ENCODE data around the gene KCNK17. TPM values are rescaled to one million over a fixed set of nuclear protein-coding genes. Genes with fewer than 3 reads are reported as not detected.

Gene KCNK17
- total and polyA plus RNA-seq, 8 donors = 0.15 to 1.1 (median 0.57) TPM; not detected in 4

- peak; percentile 48 to 75 for DNase-seq
- Histone ChIP-seq H3K4me3 (no peak overlapping the region), H3K36me3 (no peaks in the 10 kb centered on the region), H3K27ac (peak overlapping the region in 1 of 5 donors; percentile 46), H3K27me3 (no peaks in the 10 kb centered on the region), H3K9me3 (no peaks in the 10 kb centered on the region), H3K4me1 (peaks cover 20 to 52% (median 27%) of the 10 kb centered on the region in 4 donors)
- no peak for TF ChIP-seq CTCF (IDR thresholded peaks at IDR 0.05)
- no peak for TF ChIP-seq POLR2A (IDR thresholded peaks at IDR 0.05)
- no peak for TF ChIP-seq EP300 (IDR thresholded peaks at IDR 0.05)
- no peak for TF ChIP-seq POLR2AphosphoS5 (IDR thresholded peaks at IDR 0.05)
- intact Hi-C loops (cut with DNase I; ENCODE audit: low total_unique reads) = loop anchor here (10.0 kb wide), 1 partner anchor 555 kb away; no protein-coding TSS in a partner anchor
- 7 to 26% (median 16%) methylated on average over 10 of the region's 10 CpGs for WGBS, 5 donors
Observed at GRCh38 chr6:39339868-39340550, 25.8 kb upstream of the KCNK17 start.

- Histone ChIP-seq H3K36me3 (no peaks in the 10 kb centered on the region), H3K27ac (peak overlapping the region in 1 of 5 donors; percentile 46), H3K4me3 (no peak overlapping the region), H3K27me3 (no peaks in the 10 kb centered on the region), H3K4me1 (peaks cover 20 to 52% (median 27%) of the 10 kb centered on the region in 4 donors), H3K9me3 (no peaks in the 10 kb centered on the region)
- TF ChIP-seq CTCF (IDR thresholded peaks at IDR 0.05) = no peak
- TF ChIP-seq POLR2A (IDR thresholded peaks at IDR 0.05) = no peak
- TF ChIP-seq POLR2AphosphoS5 (IDR thresholded peaks at IDR 0.05) = no peak
- TF ChIP-seq EP300 (IDR thresholded peaks at IDR 0.05) = no peak
- DNase-seq = no peak
- WGBS, 5 donors = 37 to 47% (median 40%) methylated on average over 9 of the region's 9 CpGs
- intact Hi-C loops (cut with DNase I; ENCODE audit: low total_unique reads) = no loop called here
Observed at GRCh38 chr6:39339096-39339867, 25.1 kb upstream of the KCNK17 start.

GRCh38 chr6:39338397-39338796 lies 24.2 kb upstream of the KCNK17 start:
- no peak for DNase-seq
- Histone ChIP-seq H3K36me3 (no peaks in the 10 kb centered on the region), H3K27me3 (no peaks in the 10 kb centered on the region), H3K27ac (no peak overlapping the region), H3K9me3 (no peaks in the 10 kb centered on the region), H3K4me3 (no peak overlapping the region), H3K4me1 (peaks cover 20 to 52% (median 26%) of the 10 kb centered on the region in 4 donors)
- 63 to 94% (median 65%) methylated on average over 3 to 5 of the region's 5 CpGs for WGBS, 5 donors
- intact Hi-C loops (cut with DNase I; ENCODE audit: low total_unique reads) = no loop called here
- TF ChIP-seq CTCF (IDR thresholded peaks at IDR 0.05) = no peak
- no peak for TF ChIP-seq POLR2A (IDR thresholded peaks at IDR 0.05)

GRCh38 chr6:39335780-39336545 lies 21.7 kb upstream of the KCNK17 start:
- intact Hi-C loops (cut with DNase I; ENCODE audit: low total_unique reads) = no loop called here
- Histone ChIP-seq H3K9me3 (no peaks in the 10 kb centered on the region), H3K4me3 (no peak overlapping the region), H3K4me1 (peaks cover 20 to 43% (median 22%) of the 10 kb centered on the region in 4 donors), H3K36me3 (no peaks in the 10 kb centered on the region), H3K27me3 (no peaks in the 10 kb centered on the region), H3K27ac (no peak overlapping the region)
- no peak for DNase-seq
- TF ChIP-seq POLR2A (IDR thresholded peaks at IDR 0.05) (no peak), EP300 (IDR thresholded peaks at IDR 0.05) (no peak), CTCF (IDR thresholded peaks at IDR 0.05) (no peak), POLR2AphosphoS5 (IDR thresholded peaks at IDR 0.05) (no peak)
- WGBS, 5 donors = 49 to 64% (median 57%) methylated on average over 5 of the region's 5 CpGs

Measured in stomach (tissue), 9 donors.